Keratinocyte (primary cell): ENCODE results near the gene UQCR10. TPM values are rescaled to one million over a fixed set of nuclear protein-coding genes. Genes with fewer than 3 reads are reported as not detected.

ENCODE experiments used
- DNase-seq: peaks from one replicate; pipeline ENCODE4 v3.0.0-alpha.2; 2011; ENCODE audit warnings: low read depth, missing footprints, low spot score
- FAIRE-seq: peaks from 2 replicates; lab custom pipeline; 2011; peaks lifted over from hg19 to GRCh38; lab: Jason Lieb, UNC
- H2AFZ ChIP-seq: 2 replicates; pipeline ENCODE4 v1.6.0; 2012; ENCODE audit warnings: low read length, control low read depth, inconsistent platforms; ENCODE audit not compliant: control insufficient read depth
- H3K27ac ChIP-seq: 2 replicates; pipeline ENCODE4 v1.5.1; 2011; ENCODE audit warnings: low read length; ENCODE audit not compliant: control insufficient read depth, insufficient read depth
- H3K27me3 ChIP-seq: 3 replicates; pipeline ENCODE4 v1.6.0; 2011; ENCODE audit warnings: low read length; ENCODE audit not compliant: control insufficient read depth, insufficient read depth; ENCODE audit errors: extremely low read depth
- H3K36me3 ChIP-seq, 2 experiments: 2 replicates in 1 of 2; 3 replicates in 1 of 2; pipeline ENCODE4 v1.5.1; 2011; ENCODE audit warnings: low read length in 2 of 2, mild to moderate bottlenecking in 1 of 2; ENCODE audit not compliant: control insufficient read depth in 2 of 2, insufficient read depth in 2 of 2; ENCODE audit errors: extremely low read depth in 1 of 2
- H3K4me1 ChIP-seq: 3 replicates; pipeline ENCODE4 v1.5.1; 2011; ENCODE audit warnings: low read length; ENCODE audit not compliant: control insufficient read depth, insufficient read depth; ENCODE audit errors: extremely low read depth
- H3K4me2 ChIP-seq: 3 replicates; pipeline ENCODE4 v1.6.0; 2011; ENCODE audit warnings: low read depth, low read length; ENCODE audit not compliant: control insufficient read depth, insufficient read depth; ENCODE audit errors: extremely low read depth
- H3K4me3 ChIP-seq, 3 experiments: fragments of 200-600 bp in 1 of 3; sonication (generic) in 1 of 3; 2 replicates in 2 of 3; 3 replicates in 1 of 3; pipeline ENCODE4 v1.5.1; 2011 to 2016; ENCODE audit warnings: low read length in 3 of 3, mild to moderate bottlenecking in 3 of 3, control low read depth in 2 of 3, inconsistent platforms in 1 of 3, low read depth in 1 of 3, mixed read lengths in 1 of 3, mixed run types in 1 of 3, moderate library complexity in 1 of 3; ENCODE audit not compliant: control insufficient read depth in 2 of 3, insufficient read depth in 2 of 3; ENCODE audit errors: extremely low read depth in 1 of 3
- H3K79me2 ChIP-seq: 2 replicates; pipeline ENCODE4 v1.6.0; 2012; ENCODE audit warnings: low read length; ENCODE audit not compliant: control insufficient read depth, insufficient read depth
- H3K9ac ChIP-seq: 3 replicates; pipeline ENCODE4 v1.6.0; 2011; ENCODE audit warnings: low read length; ENCODE audit not compliant: control insufficient read depth, insufficient read depth; ENCODE audit errors: extremely low read depth
- H3K9me1 ChIP-seq: 3 replicates; pipeline ENCODE4 v1.6.0; 2011; ENCODE audit warnings: low read length; ENCODE audit not compliant: control insufficient read depth, insufficient read depth; ENCODE audit errors: extremely low read depth
- H3K9me3 ChIP-seq: 2 replicates; pipeline ENCODE4 v1.5.1; 2012; ENCODE audit warnings: low read depth, low read length; ENCODE audit not compliant: control insufficient read depth
- H4K20me1 ChIP-seq: 3 replicates; pipeline ENCODE4 v1.6.0; 2011; ENCODE audit warnings: low read length; ENCODE audit not compliant: control insufficient read depth, insufficient read depth; ENCODE audit errors: extremely low read depth
- EZH2 ChIP-seq: IDR thresholded peaks from one replicate; pipeline ENCODE4 v1.6.1; 2012; ENCODE audit warnings: inconsistent platforms, mild to moderate bottlenecking, low read length, moderate library complexity
- dilution Hi-C: fragments of 300-500 bp; cut with MboI; formaldehyde crosslinking; loops from one replicate; pipeline ENCODE4 v1.7.0; 2020; ENCODE audit warnings: low sequenced_read_pairs; ENCODE audit not compliant: extremely low pct_ligation_motif_present
- polyA plus RNA-seq, 5 experiments: library from polyadenylated mRNA; depleted of rRNA in 3 of 5; stranded (reverse) in 3 of 5; stranded (forward) in 1 of 5; unstranded in 1 of 5; fragments of >200 nt; gene quantifications; 1 replicate in 1 of 5; 2 replicates in 3 of 5; 3 replicates in 1 of 5; pipeline versions ENCODE4 v1.2.1 to v1.2.3, GENCODE V29; 2011 to 2012; ENCODE audit warnings: missing spikeins in 2 of 5, low read depth in 1 of 5, low replicate concordance in 1 of 5
- TF ChIP-seq, protein P1 (sequence below), 3 experiments: IDR thresholded peaks in 1 of 3; conservative IDR thresholded peaks in 1 of 3; optimal IDR thresholded peaks in 1 of 3; 2 replicates in 2 of 3; 3 replicates in 1 of 3; pipeline versions ENCODE3 to v1.5.1; 2011; ENCODE audit warnings: low read length in 3 of 3, mild to moderate bottlenecking in 3 of 3, moderate library complexity in 2 of 3, control low read depth in 1 of 3, inconsistent platforms in 1 of 3; ENCODE audit not compliant: insufficient read depth in 2 of 3; ENCODE audit errors: extremely low read depth in 1 of 3

UQCR10 gene
- polyA plus RNA-seq, 1 donor (not counting 4 experiments of a cell fraction or from before 2014, with no cell fraction given), result 161 TPM

DNA sequence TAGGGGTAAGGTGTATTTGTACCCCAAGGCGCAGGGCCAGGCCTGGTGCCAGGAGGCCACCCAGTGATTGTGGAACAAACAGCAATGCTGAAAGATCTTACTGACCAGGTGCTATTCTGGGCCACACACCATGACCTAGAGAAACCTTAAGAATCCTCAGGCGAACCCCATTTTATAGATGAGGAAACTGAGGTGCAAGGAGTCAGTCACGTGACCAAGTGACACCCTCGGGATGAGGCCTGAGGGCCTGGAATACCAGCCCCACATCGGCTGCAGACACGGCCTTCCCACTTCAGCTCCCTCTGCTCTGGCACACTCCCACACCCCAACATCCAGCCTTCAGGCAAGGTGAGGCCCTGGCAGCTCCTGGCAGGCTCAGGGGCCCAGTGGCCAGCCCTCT is 34.3 kb upstream of the UQCR10 start:
- no peak overlapping the region for H2AFZ ChIP-seq
- no peaks in the 10 kb centered on the region for H3K9me3 ChIP-seq
- no peak overlapping the region for H3K9ac ChIP-seq
- FAIRE-seq (no peak), DNase-seq (no peak)
- no peak overlapping the region for H3K27ac ChIP-seq
- peaks cover 3% of the 10 kb centered on the region for H3K4me1 ChIP-seq
- H3K79me2 ChIP-seq, result no peaks in the 10 kb centered on the region
- no peak overlapping the region for H3K4me3 ChIP-seq
- H3K36me3 ChIP-seq, result peaks cover 0 to 2% of the 10 kb centered on the region in 2 experiments
- no peak overlapping the region for H3K4me2 ChIP-seq
- no peaks in the 10 kb centered on the region for H3K27me3 ChIP-seq
- no peaks in the 10 kb centered on the region for H3K9me1 ChIP-seq
- TF ChIP-seq, protein P1, sequence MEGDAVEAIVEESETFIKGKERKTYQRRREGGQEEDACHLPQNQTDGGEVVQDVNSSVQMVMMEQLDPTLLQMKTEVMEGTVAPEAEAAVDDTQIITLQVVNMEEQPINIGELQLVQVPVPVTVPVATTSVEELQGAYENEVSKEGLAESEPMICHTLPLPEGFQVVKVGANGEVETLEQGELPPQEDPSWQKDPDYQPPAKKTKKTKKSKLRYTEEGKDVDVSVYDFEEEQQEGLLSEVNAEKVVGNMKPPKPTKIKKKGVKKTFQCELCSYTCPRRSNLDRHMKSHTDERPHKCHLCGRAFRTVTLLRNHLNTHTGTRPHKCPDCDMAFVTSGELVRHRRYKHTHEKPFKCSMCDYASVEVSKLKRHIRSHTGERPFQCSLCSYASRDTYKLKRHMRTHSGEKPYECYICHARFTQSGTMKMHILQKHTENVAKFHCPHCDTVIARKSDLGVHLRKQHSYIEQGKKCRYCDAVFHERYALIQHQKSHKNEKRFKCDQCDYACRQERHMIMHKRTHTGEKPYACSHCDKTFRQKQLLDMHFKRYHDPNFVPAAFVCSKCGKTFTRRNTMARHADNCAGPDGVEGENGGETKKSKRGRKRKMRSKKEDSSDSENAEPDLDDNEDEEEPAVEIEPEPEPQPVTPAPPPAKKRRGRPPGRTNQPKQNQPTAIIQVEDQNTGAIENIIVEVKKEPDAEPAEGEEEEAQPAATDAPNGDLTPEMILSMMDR (optimal IDR thresholded peaks at IDR 0.05 in 1 of 3, IDR thresholded peaks at IDR 0.05 in 1 of 3, conservative IDR thresholded peaks at IDR 0.05 in 1 of 3; ENCODE audit: extremely low read depth in 1 of 3, insufficient read depth in 2 of 3, low read length in 3 of 3), result no peak
- TF ChIP-seq EZH2, result no peak
- dilution Hi-C loops, result no loop called here
- no peaks in the 10 kb centered on the region for H4K20me1 ChIP-seq

DNA sequence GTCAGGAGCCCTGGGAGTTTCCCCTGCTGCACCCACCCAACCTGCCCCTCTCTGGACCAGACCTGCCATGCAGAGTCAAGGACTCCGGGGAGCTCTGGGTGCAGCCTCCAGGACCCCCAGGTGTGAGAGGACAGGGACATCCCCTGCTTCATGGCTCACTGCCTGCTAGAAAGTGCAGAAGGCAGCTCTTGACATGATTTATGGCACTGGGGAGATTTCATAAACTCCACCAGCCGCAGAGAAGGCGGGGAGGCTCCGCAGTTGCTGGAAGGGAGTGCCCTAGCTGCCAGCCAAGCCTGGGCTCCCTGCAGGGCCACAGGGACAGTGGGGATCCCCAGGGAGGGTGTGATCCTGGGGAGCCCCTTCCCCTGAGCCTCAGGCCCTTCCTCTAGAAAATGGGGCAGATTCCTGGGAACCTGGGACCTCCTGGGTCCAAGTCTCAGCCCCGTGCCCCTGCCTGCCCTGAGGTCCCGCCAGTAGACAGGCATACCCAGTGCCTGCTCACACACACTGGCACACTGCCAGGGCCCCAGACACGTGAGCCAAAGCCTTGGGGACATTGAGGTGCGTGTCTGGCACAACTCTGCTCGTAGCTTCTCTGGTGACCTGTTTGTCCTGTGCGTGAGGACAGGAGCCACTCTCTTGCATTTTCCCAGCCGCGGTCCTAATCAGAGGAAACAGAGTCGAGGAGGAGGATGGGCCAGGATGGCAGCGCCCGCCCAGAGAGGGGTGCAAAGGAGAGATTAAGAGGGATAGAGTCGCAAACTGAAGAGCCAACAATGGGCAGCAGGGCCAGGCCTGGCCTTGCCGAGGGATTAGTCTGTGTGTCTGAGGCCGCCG is 33.6 kb upstream of the UQCR10 start:
- Histone ChIP-seq H3K4me1 (peaks cover 3% of the 10 kb centered on the region), H3K9me3 (no peaks in the 10 kb centered on the region), H3K36me3 (peaks cover 0 to 4% of the 10 kb centered on the region in 2 experiments), H4K20me1 (no peaks in the 10 kb centered on the region), H3K4me2 (no peak overlapping the region), H2AFZ (no peak overlapping the region), H3K79me2 (no peaks in the 10 kb centered on the region), H3K27me3 (no peaks in the 10 kb centered on the region), H3K9me1 (no peaks in the 10 kb centered on the region), H3K4me3 (no peak overlapping the region), H3K27ac (no peak overlapping the region), H3K9ac (no peak overlapping the region)
- dilution Hi-C loops, result no loop called here
- DNase-seq, result no peak
- no peak for TF ChIP-seq EZH2
- TF ChIP-seq, protein P1 (optimal IDR thresholded peaks at IDR 0.05 in 1 of 3, IDR thresholded peaks at IDR 0.05 in 1 of 3, conservative IDR thresholded peaks at IDR 0.05 in 1 of 3; ENCODE audit: extremely low read depth in 1 of 3, insufficient read depth in 2 of 3, low read length in 3 of 3), result no peak
- FAIRE-seq, result no peak
